H1 (cell line): Measurements from ENCODE around the gene ELMO1.

ENCODE experiments used
- NRF1 ChIP-seq: IDR thresholded peaks from 2 replicates; pipeline ENCODE4 v1.6.1; 2011; ENCODE audit warnings: mild to moderate bottlenecking, low read depth, low read length, improper control_type of control experiment
- POLR2A ChIP-seq, 2 experiments: IDR thresholded peaks; 1 replicate in 1 of 2; 2 replicates in 1 of 2; pipeline ENCODE4 v1.6.1; 2011; ENCODE audit warnings: low read depth in 2 of 2, low read length in 2 of 2, mild to moderate bottlenecking in 2 of 2; ENCODE audit errors: control extremely low read depth in 1 of 2
- POLR2AphosphoS5 ChIP-seq: IDR thresholded peaks from 2 replicates; pipeline ENCODE4 v1.6.1; 2011; ENCODE audit warnings: low read depth, low read length

DNA sequence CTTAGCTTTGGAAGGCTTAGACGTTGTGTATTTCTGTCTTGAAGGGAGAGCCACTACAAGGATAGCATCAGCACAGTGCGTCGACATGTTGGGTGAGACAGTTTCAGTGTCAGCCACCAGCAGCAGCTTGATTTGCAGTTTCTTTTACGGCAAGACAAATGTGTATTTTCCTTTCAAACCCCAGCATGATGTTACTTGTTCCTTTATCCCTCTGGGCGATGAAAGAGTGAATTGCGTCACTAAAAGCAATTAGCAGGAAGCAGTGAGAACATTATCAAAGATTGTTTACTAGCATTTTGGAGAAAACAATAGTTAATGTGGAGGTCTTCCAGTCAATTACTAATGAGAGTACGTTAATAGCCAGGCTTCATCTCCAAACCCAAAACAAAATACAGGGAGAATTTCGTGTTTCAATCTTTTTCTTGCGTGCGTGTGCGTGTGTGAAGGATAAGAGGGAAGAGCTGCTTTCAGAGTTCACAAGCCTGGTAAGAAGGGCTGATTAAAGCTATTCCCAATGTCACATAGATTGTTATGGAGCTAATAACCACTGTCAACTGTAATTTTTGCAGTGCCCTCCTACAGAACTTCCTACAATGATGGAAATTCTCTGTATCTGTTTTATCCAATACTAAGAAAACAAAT, 567.3 kb downstream of the ELMO1 start:
- TF ChIP-seq POLR2A (IDR thresholded peaks at IDR 0.05; ENCODE audit: control extremely low read depth in 1 of 2, low read depth in 2 of 2, low read length in 2 of 2) = no peak
- TF ChIP-seq POLR2AphosphoS5 = no peak
- TF ChIP-seq NRF1 = no peak
